OCI-LY7 (cell line): Measurements from ENCODE around the gene REV3L.

Experiments used
- CTCF ChIP-seq: fragments of 200-600 bp; sonication (generic); conservative IDR thresholded peaks from 2 replicates; pipeline ENCODE4 v1.5.1; 2014; ENCODE audit warnings: mild to moderate bottlenecking, antibody characterized with exemption, low read length, moderate library complexity, mixed read lengths
- EZH2phosphoT487 ChIP-seq: fragments of 200-600 bp; sonication (generic); IDR thresholded peaks from 2 replicates; pipeline ENCODE4 v1.6.1; 2018; ENCODE audit warnings: low read depth, borderline replicate concordance, mild to moderate bottlenecking, mixed run types, antibody characterized with exemption, low read length, moderate library complexity, mixed read lengths

DNA sequence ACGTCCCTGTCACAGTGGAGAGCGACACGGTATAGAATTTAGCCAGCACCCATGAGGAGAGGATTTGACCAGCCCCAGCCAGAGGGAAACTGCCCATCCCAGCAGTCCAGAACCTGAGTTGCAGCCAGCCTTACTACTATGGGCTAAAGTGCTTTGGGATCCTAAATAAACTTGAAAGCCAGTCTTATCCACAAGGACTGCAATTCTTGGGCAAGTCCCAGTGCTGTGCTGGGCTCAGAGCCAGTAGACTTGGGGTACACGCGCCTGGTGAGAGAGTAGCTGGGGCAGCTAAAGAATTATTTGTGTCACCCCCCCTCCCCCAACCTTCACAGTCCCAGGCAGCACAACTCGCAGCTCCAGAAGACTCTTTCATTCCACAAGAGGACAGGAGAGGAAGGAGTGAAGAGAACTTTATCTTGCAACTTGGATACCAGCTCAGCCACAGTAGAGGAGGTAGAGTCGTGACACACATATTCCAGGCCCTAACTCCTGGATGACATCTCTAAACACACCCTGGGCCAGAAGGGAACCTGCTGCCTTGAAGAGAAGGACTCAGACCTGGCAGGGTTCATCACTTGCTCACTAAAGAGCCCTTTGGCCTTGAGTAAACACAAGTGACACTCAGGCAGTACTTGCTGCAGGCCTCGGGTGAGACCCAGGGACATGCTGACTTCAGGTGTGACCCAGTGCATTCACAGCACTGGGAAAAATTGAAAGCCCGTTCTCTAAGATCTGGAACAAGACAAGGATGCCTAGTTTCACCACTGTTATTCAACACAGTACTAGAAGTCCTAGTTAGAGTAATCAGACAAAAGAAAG, 100.3 kb downstream of the REV3L start:
- TF ChIP-seq CTCF (no peak), EZH2phosphoT487 (no peak)
